Fibroblast of lung (primary cell): ENCODE data around the gene MYH15. TPM values are rescaled to one million over a fixed set of nuclear protein-coding genes. Genes with fewer than 3 reads are reported as not detected.

Experiments used
- DNase-seq, 2 donors: peaks; one replicate each; pipeline versions ENCODE4 v3.0.0 to v3.0.0-alpha.2; 2010; ENCODE audit warnings: low read depth in 2 of 2
- H2AFZ ChIP-seq: 2 replicates; pipeline ENCODE4 v1.5.1; 2012; ENCODE audit warnings: low read length, control low read depth, inconsistent platforms
- H3K27ac ChIP-seq: 2 replicates; pipeline ENCODE4 v1.5.1; 2011; ENCODE audit warnings: low read length, control low read depth; ENCODE audit not compliant: insufficient read depth
- H3K27me3 ChIP-seq: 2 replicates; pipeline ENCODE4 v1.5.1; 2011; ENCODE audit warnings: mild to moderate bottlenecking, low read length; ENCODE audit not compliant: control insufficient read depth, insufficient read depth
- H3K36me3 ChIP-seq: 2 replicates; pipeline ENCODE4 v1.5.1; 2011; ENCODE audit warnings: low read length; ENCODE audit not compliant: control insufficient read depth, insufficient read depth
- H3K4me1 ChIP-seq: 2 replicates; pipeline ENCODE4 v1.5.1; 2011; ENCODE audit warnings: low read length; ENCODE audit not compliant: control insufficient read depth, insufficient read depth; ENCODE audit errors: extremely low read depth
- H3K4me2 ChIP-seq: 2 replicates; pipeline ENCODE4 v1.5.1; 2011; ENCODE audit warnings: low read length, control low read depth; ENCODE audit not compliant: insufficient read depth; ENCODE audit errors: extremely low read depth
- H3K4me3 ChIP-seq, 4 experiments: fragments of 200-600 bp in 1 of 4; sonication (generic) in 1 of 4; replicated peaks in 1 of 4; 2 replicates each; pipeline ENCODE4 v1.5.1; 2011 to 2016; ENCODE audit warnings: low read length in 4 of 4, low read depth in 3 of 4, mild to moderate bottlenecking in 3 of 4, control low read depth in 2 of 4, inconsistent platforms in 1 of 4, mixed read lengths in 1 of 4; ENCODE audit not compliant: insufficient read depth in 1 of 4; ENCODE audit errors: control extremely low read depth in 1 of 4
- H3K79me2 ChIP-seq: 2 replicates; pipeline ENCODE4 v1.5.1; 2012; ENCODE audit warnings: mild to moderate bottlenecking, low read length, inconsistent platforms; ENCODE audit not compliant: control insufficient read depth, insufficient read depth
- H3K9ac ChIP-seq: 2 replicates; pipeline ENCODE4 v1.5.1; 2011; ENCODE audit warnings: mild to moderate bottlenecking, low read length, control low read depth; ENCODE audit not compliant: insufficient read depth
- H3K9me3 ChIP-seq: 2 replicates; pipeline ENCODE4 v1.5.1; 2012; ENCODE audit warnings: low read depth, low read length; ENCODE audit not compliant: control insufficient read depth, insufficient read depth
- H4K20me1 ChIP-seq: 2 replicates; pipeline ENCODE4 v1.5.1; 2011; ENCODE audit warnings: low read length; ENCODE audit not compliant: control insufficient read depth, insufficient read depth; ENCODE audit errors: extremely low read depth
- EZH2 ChIP-seq: IDR thresholded peaks from 2 replicates; pipeline ENCODE4 v1.5.1; 2012; ENCODE audit warnings: low read length, control low read depth, mild to moderate bottlenecking; ENCODE audit errors: missing control alignments
- polyA plus RNA-seq, 2 donors: library from polyadenylated mRNA; depleted of rRNA in 1 of 2; stranded (reverse) in 1 of 2; unstranded in 1 of 2; fragments of >200 nt; gene quantifications; 2 replicates each; pipeline ENCODE4 v1.2.1, GENCODE V29; 2011 to 2012; ENCODE audit warnings: missing spikeins in 1 of 2
- total RNA-seq: library from RNA; depleted of rRNA; stranded (reverse); fragments of >200 nt; gene quantifications from 2 replicates; pipeline ENCODE4 v1.2.1, GENCODE V29; 2014
- TF ChIP-seq, protein P1 (sequence below), 2 donors: IDR thresholded peaks in 1 of 2; conservative IDR thresholded peaks in 1 of 2; 1 replicate in 1 of 2; 2 replicates in 1 of 2; pipeline ENCODE4 v1.5.1; 2011 to 2012; ENCODE audit warnings: low read length in 2 of 2, control low read depth in 1 of 2, inconsistent platforms in 1 of 2, low read depth in 1 of 2, mild to moderate bottlenecking in 1 of 2

Gene MYH15
- total and polyA plus RNA-seq, 2 donors (not counting 1 experiment from before 2014, with no cell fraction given): 0.05 to 0.17 TPM

DNA sequence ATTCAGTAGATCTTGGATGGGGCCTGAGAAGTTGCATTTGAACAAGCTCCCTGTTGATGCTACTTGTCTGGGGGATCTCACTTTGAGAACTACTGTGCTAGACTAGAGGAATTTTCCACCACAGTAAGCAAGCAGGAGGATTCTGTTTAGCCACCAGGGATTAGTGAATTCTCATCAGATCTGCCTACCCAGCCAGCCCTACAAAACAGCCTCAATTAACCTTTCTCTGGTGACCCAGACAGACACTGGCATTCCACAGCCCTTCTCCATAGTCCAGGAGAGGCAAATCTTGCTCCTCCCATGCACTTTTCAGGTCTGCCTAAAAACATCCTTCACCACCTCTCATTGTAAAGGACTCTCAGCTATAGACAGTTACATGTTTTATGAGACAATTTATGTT is 16.7 kb upstream of the MYH15 start:
- H3K9me3 ChIP-seq: no peaks in the 10 kb centered on the region
- DNase-seq: no peak
- H3K27ac ChIP-seq: no peak overlapping the region
- no peaks in the 10 kb centered on the region for H3K79me2 ChIP-seq
- TF ChIP-seq, protein P1, sequence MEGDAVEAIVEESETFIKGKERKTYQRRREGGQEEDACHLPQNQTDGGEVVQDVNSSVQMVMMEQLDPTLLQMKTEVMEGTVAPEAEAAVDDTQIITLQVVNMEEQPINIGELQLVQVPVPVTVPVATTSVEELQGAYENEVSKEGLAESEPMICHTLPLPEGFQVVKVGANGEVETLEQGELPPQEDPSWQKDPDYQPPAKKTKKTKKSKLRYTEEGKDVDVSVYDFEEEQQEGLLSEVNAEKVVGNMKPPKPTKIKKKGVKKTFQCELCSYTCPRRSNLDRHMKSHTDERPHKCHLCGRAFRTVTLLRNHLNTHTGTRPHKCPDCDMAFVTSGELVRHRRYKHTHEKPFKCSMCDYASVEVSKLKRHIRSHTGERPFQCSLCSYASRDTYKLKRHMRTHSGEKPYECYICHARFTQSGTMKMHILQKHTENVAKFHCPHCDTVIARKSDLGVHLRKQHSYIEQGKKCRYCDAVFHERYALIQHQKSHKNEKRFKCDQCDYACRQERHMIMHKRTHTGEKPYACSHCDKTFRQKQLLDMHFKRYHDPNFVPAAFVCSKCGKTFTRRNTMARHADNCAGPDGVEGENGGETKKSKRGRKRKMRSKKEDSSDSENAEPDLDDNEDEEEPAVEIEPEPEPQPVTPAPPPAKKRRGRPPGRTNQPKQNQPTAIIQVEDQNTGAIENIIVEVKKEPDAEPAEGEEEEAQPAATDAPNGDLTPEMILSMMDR (conservative IDR thresholded peaks at IDR 0.05 in 1 of 2, IDR thresholded peaks at IDR 0.05 in 1 of 2; ENCODE audit: low read depth in 1 of 2, low read length in 2 of 2): no peak
- no peak for TF ChIP-seq EZH2
- no peaks in the 10 kb centered on the region for H3K27me3 ChIP-seq
- H4K20me1 ChIP-seq: no peaks in the 10 kb centered on the region
- H3K4me3 ChIP-seq: no peak overlapping the region
- H3K4me2 ChIP-seq: no peak overlapping the region
- H3K9ac ChIP-seq: no peak overlapping the region
- H2AFZ ChIP-seq: no peak overlapping the region
- no peaks in the 10 kb centered on the region for H3K4me1 ChIP-seq
- no peaks in the 10 kb centered on the region for H3K36me3 ChIP-seq

GRCh38 chr3:108525971-108526370 is 15.6 kb upstream of the MYH15 start:
- Histone ChIP-seq H3K4me2 (no peak overlapping the region), H3K27ac (no peak overlapping the region), H2AFZ (no peak overlapping the region), H3K9me3 (no peaks in the 10 kb centered on the region), H3K4me1 (no peaks in the 10 kb centered on the region), H3K27me3 (no peaks in the 10 kb centered on the region), H3K4me3 (no peak overlapping the region), H3K79me2 (no peaks in the 10 kb centered on the region), H3K36me3 (no peaks in the 10 kb centered on the region), H3K9ac (no peak overlapping the region), H4K20me1 (no peaks in the 10 kb centered on the region)
- DNase-seq: no peak
- no peak for TF ChIP-seq EZH2
- TF ChIP-seq, protein P1 (conservative IDR thresholded peaks at IDR 0.05 in 1 of 2, IDR thresholded peaks at IDR 0.05 in 1 of 2; ENCODE audit: low read depth in 1 of 2, low read length in 2 of 2): no peak

GRCh38 chr3:108525256-108525655 is 14.9 kb upstream of the MYH15 start:
- Histone ChIP-seq H3K79me2 (no peaks in the 10 kb centered on the region), H3K4me3 (no peak overlapping the region), H2AFZ (no peak overlapping the region), H4K20me1 (no peaks in the 10 kb centered on the region), H3K4me1 (no peaks in the 10 kb centered on the region), H3K9ac (no peak overlapping the region), H3K27me3 (no peaks in the 10 kb centered on the region), H3K36me3 (no peaks in the 10 kb centered on the region), H3K4me2 (no peak overlapping the region), H3K9me3 (no peaks in the 10 kb centered on the region), H3K27ac (no peak overlapping the region)
- TF ChIP-seq EZH2: no peak
- TF ChIP-seq, protein P1 (conservative IDR thresholded peaks at IDR 0.05 in 1 of 2, IDR thresholded peaks at IDR 0.05 in 1 of 2; ENCODE audit: low read depth in 1 of 2, low read length in 2 of 2): no peak
- no peak for DNase-seq
